Islet precursor cell (in vitro differentiated cells): ENCODE data around the gene CCDC43.
"Not testable (repeated sequence)": the region's sequence is repeated elsewhere in the genome, so short reads cannot be mapped to it uniquely, and the experiment has no call there.

ENCODE experiments used
- DNase-seq: peaks from one replicate; pipeline ENCODE4 v3.0.0-alpha.2; 2018

CCDC43 gene, protein sequence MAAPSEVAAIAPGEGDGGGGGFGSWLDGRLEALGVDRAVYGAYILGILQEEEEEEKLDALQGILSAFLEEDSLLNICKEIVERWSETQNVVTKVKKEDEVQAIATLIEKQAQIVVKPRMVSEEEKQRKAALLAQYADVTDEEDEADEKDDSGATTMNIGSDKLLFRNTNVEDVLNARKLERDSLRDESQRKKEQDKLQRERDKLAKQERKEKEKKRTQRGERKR

DNA sequence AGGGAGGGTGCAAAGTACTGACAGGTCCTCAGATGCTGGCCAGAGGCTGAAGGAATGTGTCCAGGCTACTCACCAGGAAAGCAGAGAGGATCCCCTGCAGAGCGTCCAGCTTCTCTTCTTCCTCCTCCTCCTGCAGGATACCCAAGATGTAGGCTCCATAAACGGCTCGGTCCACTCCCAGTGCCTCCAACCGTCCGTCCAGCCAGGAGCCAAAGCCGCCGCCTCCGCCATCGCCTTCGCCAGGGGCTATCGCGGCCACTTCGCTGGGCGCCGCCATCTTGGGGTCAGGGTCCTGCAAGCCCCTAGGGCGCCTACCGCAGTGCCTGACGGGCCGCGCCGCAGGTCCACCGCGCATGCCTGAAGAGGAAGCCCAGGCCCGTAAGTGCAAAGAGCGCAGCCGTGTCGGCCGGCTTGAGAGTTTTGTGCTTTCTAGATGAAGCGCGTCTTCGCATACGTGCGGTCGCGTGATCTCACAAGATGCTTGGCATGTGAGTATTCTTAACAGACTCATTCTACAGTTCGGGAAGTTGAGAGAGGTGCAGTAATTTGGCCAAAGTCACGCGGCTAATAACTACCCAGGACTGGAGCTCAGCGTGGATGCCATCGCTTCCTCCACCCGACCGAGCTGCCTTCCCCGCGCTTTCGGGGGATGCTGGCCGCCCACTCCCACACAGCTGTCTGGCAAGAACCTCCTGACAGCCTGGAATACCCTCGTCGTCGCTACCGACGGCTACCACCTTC, at the start of gene CCDC43:
TSS of gene CCDC43 (minus strand) at position 300 of the 741 bp plus-strand sequence. CDS start at position 277, 23 bp downstream.
- peak; percentile 99 for DNase-seq

DNA sequence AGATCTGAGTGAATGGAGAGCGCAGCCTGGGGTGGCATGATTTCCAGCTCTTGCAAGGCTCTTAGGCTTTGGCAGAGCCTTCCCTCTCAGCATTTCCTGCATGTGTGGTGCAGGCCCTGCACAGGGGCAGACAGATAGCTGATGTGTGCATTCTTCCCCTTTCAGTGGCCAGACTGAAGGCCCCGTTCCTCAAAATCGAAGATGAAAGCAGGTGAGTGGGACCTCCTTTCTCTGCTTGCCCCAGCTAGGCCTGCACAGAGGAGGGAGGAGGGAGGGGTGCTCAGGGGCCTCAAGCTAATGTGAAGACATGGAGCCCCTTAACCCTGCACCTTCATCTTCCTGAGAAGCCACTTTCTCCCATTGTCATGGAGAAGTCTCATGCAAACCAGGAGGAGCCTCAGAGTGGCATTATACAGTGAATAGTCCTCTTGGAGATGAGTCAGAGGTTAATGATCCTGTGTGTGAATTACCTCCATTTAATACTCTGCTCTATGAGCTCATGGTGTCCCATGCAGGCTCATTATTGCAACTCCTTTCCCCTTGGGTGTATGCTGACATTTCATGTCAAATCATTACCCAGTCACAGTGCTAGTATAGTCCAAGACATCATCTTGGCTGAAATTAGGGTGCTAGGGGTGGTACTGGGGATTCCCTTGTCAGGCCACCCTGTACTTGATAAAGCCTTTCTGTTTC, 48.8 kb upstream of the CCDC43 start:
- no peak for DNase-seq

DNA sequence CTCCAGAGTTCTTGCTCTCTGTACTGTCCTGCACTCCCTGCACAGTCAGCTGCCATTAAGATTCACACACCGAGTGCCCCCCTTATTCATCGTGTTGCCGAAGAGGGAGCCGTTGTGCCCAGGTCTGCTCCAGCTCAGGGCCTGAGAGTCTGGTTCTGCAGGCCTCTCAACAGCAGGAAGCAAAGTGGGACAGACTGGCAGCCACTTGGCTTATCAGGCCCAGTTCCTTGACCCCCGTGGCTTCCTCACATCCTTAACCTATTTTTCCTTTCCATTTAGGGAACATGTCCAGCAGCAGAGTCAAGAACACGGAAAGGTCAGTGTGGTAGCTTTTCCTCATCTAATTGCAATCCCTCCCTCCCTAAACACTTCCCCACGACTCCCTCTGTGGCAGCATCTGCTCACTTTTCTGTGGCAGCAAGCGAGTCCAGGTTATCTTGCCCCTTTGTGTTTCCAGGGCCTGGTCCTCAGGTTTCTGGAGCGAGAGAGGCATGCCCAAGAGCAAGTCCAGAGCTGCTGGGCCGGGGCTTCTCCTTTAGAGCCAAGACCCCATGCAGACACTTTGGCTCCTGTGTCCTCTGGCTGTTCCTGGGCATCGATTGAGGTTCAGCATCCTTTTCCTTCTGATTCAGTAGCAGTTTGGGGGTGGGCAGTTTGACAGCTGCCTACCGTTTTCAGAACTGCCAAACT, 47.1 kb upstream of the CCDC43 start:
- DNase-seq = no peak

DNA sequence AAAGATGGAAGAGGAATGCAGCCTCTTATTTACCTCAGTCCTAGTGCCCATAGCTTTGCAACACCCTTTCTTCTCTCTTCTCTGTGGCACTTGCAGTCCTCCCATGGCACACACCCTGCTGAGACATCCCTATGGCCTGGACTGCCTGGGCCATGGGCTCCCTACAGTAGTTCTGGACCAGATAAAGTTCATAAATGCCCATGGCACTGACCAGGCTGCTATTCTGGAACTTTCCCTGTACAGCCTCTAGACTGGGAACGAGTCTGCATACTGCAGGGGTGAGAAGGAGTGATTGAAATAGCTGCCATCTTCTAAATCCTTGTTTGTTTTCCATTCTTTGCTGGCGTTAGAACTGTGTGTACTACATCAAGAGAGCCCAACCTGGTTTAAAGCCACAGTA, 44.7 kb upstream of the CCDC43 start:
- no peak for DNase-seq

DNA sequence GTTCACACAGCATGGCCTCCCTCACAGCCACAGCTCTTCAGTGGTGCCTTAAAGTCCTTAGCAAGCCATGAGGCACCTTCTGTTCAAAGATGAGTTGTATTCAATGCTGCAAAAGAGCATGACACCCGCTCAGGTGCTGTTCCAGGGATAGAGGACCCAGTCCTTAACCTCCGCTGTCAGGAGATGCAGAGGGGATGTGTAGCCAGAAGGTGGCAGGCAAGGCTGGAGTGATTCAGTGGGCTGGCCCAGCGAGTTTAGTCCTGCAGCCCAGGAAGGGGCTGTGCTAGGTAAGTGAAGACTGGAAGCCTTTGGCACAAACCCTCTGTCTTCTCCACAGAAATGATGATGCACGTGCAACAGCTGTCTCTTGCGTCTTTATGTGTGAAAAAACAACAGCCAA, 44.2 kb upstream of the CCDC43 start:
- DNase-seq = peak; percentile 87

DNA sequence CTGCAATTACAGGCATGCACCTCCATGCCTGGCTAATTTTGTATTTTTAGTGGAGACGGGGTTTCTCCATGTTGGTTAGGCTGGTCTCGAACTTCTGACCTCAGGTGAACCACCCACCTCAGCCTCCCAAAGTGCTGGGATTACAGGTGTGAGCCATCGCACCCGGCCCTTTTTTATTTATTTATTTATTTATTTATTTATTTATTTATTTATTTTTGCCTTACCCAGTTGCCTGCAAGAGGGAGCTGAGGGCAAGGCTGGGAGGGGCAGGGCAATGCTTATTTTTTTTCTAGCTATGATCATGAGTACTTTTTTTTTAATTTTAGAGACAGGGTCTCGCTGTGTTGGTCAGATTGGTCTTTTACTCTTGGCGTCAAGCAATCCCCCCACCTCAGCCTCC, 36.5 kb upstream of the CCDC43 start:
- not testable (repeated sequence) for DNase-seq

DNA sequence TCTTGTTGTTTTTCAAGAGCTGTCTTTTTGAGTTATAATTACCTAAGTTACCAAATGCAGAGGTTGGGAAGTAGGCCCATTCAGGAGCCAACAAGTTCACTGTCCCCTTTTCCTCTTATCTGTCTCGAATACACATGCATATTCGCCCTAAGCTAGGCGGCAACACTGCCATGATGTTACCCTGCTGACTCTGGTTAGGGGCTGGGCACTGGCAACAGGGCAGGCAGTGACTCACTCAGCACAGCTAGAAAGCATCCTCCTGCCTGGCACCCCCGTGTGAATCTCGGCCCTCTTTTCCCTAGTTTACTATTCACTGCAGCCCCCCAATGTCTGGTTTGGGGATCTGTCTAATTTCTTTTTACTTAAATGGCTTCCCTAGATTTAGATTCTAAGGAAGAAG, 32.7 kb upstream of the CCDC43 start:
- no peak for DNase-seq

DNA sequence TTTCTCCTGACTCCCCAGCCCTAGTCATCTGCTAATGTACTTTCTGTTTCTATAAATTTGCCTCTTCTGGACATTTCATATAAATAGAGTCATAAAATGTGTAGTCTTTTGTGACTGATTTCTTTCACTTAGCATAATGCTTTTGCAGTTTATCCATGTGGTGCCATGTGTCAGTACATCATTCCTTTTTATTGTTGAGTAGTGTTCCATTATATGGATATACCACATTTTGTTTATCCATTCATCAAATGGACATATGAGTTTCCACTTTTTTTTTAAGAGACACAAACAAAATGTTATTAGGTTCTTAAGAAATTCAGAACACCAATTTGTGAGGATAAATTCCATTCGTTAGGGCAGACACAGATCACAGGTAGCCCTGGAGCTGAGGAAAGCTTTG, 29.9 kb upstream of the CCDC43 start:
- DNase-seq = no peak

DNA sequence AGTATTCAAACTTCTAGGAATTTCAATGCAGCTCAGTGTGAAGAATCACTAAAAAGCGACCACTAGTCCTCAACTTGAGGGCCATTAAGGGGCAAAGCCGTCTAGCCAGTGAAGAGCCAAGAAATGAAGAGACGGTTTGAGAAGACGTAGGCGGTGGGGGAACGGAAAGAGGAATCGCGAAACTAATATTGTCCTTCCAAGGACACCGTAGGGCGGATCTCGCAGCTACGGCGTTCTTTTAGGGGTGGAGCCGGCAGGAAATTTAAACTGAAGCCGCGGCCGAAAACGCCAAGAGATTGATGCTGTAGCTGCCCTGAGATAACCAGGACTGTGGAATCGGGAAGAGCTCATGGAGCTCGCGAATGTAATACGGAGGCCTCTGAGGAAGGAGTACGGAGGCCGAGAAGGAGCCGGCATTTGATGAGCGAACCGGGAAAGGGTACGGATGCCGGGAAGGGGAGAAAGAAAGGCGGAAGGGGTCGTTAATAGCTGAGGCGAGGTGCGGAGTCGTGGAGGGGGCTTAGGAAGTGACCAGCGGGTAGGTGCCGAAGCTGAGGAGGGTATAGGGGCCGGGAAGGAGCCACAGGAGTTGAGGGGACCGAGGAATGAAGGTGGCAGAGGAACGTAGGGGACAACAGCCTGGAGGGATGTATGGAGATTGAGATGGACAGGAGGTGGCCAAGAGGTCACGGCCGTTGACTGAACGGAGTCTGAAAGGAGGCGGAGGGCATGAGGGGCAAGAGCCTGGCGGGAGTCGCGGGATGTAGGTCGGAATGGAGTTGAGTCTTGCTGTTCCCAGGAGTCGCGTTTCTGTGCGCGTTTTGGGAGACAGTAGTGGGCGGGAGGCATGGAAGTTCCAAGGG, 19.1 kb upstream of the CCDC43 start, which contains the start of gene DBF4B:
TSS of gene DBF4B (plus strand) at position 265 of the 863 bp plus-strand sequence. CDS start at position 421, 156 bp downstream.
- peak; percentile 92 for DNase-seq

DNA sequence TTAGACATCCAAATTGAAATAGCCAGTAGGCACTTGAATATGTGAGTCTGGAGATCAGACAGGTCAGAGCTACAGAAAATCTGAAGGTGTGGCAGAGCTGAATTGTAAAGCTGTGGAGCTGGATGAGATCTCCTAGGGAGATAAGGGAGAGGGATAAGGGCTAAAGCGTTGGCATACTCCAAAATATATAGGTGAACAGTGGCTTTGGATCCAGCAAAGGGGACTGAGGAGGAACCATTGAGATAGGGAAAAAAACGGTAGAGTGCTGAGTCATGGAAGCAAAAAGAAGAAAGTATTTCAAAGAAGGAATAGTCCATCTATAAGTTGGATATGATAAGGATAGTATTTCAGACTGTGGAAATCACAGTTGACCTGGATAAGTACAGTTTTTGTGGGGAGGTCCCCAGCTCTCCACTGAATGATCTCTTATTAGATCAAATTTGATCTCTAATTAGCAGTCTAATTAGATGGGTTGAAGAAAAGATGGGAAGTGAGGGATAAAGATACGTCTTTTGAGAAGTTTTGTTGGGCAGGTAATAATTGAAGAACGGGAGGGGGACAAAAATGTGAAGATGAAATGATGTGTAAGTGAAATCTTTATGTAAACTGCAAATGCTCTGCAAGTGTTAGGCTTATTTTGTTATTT, 18.3 kb upstream of the CCDC43 start:
- no peak for DNase-seq

DNA sequence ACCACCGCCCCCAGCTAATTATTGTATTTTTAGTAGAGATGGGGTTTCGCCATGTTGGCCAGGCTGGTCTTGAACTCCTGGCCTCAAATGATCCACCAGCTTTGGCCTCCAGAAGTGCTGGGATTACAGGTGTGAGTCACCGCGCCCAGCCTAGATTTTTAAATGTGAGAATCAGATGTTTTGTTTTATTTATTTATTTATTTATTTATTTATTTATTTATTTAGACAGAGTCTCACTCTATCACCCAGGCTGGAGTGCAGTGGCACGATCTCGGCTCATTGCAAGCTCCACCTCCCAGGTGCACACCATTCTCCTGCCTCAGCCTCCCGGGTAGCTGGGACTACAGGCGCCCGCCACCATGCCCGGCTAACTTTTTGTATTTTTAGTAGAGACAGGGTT, 10.7 kb upstream of the CCDC43 start:
- DNase-seq = peak; percentile 7

DNA sequence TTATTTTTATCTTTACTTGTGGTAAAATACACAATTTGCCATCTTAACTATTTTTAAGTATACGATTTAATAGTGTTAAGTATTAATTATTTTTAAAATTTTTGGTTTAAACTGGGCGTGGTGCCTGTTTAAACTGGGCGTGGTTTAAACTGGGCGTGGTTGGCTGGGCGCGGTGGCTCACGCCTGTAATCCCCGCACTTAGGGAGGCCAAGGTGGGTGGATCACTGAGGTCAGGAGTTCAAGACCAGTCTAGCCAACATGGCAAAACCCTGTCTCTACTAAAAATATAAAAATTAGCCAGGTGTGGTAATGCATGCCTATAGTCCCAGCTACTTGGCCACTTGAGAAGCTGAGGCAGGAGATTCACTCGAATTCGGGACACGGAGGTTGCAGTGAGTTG, 4.0 kb upstream of the CCDC43 start:
- DNase-seq = no peak

DNA sequence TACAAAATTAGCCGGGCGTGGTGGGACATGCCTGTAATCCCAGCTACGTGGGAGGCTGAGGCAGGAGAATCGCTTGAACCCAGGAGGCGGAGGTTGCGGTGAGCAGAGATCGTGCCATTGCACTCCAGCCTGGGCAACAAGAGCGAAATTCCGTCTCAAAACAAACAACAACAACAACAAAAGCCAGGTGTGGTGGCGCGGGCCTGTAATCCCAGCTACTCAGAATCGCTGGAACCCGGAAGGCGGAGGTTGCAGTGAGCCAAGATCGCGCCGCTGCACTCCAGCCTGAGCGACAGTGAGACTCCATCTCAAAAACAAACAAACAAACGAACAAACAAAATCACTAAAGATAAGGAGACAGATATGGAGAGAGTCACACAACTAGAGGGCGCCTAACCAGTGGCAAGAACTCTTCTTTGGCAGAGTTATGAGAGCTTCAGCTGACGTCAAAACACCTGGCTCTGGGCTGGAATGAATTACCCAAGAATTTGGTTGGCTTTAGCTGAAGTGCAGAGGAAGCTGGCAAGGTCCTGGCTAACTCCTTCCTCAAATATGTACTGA, 1.2 kb upstream of the CCDC43 start:
- DNase-seq = peak; percentile 67

DNA sequence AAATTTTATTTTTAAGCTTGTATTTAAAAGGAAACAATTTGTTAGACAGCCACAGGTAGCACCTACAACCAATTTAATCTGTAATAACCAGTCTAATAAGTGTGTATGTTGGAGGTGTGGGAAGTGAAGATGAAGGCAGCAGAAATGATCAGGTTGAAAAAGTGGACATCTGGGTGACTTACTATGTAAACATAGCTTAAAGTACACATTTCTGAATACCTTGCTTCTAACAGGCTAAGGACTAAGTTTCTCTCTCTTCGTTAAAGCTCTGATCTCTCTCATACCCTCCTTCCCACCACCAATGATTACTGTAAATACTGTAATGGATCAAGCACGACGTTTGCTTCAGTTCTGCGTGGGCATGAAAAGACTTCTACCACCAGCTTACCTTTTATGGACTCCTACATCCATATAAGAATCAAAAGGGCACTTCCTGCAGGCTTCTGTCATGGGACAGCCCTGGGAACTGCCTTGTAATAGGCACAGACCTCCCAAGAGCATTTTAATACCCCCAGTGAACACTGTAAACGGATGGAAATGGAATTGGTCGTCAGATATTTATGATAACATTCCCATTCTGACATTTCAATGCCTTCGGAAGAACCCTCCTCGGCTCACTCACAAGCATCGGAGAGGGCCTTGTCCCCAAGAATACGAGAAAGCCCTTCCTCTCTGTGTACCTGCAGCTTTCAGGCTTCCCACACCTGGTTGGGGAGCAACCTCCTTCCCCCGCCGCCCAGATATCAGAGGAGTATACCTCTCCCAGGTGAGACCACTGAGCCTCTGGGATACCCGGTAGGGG, 700 bp downstream of the CCDC43 start:
- no peak for DNase-seq

DNA sequence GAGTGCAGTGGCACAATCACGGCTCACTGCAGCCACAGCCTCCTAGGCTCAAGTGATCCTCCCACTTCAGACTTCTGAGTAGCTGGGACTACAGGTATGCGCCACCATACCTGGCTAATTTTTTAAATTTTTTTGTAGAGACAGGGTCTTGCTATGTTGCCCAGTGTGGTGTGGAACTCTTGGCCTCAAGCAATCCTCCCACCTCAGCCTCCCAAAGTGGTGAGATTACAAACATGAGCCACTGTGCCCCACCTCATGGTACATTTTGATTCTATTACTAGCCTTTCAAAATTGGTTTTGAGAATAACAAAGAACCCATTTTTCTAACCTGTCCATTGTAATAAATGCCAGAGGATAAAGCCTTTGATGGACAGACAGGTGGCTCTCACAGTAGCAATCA, 1.4 kb downstream of the CCDC43 start:
- peak; percentile 16 for DNase-seq

DNA sequence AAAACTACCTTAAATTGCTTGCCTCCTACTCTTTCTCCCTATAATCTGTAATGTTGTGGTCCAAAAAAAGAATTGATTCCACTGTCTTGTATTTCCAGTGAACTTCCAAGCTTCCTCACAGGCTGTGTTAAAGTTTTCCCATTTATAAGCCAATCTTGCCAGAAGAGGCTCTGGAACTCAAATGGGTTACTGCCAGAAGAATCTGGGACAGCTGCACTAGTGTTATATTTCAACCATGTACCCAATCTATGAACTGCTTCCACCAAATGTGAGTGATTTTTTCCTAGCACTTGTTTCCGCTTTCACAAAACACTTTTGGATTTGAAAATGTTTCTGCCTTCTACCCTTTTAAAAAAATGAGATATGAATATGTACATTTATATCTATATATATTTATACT, 1.8 kb downstream of the CCDC43 start:
- no peak for DNase-seq

DNA sequence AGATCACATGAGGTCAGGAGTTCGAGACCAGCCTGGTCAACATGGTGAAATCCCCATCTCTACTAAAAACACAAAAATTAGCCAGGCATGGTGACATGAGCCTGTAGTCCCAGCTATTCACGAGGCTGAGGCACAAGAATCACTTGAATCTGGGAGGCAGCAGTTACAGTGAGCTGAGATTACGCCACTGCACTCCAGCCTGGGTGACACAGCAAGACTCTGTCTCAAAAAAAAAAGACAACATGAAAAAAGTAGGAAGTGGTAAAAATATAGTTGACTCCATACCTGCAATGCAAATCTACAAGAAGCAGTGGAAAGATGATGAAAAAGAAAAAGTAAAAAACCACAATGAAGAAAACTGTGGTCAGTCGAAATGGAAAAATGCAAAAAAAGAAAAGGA, 6.3 kb downstream of the CCDC43 start:
- DNase-seq = not testable (repeated sequence)

DNA sequence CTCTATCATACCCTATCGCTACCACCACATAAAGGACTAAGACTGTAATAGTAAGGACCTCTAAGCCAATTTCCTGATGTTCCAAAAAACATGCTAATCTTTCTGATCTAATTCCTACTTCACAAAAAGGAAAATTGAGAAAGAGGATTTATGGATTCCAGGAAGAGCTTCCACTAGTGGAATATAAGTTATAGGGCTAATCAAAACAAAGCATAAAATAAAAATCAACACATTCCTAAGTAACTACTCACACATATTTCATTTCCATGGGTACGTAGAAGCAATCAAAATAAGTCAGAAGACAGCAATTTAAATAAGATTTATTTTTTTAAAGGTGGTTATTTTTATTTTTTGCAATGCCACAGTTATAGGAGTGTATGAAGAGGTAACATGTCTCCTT, 12.4 kb downstream of the CCDC43 start:
- no peak for DNase-seq

DNA sequence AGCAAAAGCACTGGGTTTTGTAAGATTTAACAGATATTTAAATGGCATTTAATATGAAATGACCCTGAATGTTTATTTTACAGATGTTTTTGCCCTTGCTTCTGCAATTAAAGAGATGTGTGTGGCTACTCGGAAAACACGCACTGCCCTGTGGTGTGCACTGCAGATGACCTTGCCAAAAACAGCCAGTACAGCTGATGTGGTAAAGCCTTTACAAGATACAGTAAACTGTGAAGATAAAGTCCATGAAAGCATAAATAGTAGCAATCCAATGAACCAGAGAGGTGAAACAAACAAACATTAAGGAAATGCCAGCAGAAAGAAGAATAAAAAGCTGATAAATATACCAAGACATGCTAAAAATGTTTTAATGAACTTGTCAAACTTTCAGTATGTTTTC, 15.7 kb downstream of the CCDC43 start:
- DNase-seq = no peak

DNA sequence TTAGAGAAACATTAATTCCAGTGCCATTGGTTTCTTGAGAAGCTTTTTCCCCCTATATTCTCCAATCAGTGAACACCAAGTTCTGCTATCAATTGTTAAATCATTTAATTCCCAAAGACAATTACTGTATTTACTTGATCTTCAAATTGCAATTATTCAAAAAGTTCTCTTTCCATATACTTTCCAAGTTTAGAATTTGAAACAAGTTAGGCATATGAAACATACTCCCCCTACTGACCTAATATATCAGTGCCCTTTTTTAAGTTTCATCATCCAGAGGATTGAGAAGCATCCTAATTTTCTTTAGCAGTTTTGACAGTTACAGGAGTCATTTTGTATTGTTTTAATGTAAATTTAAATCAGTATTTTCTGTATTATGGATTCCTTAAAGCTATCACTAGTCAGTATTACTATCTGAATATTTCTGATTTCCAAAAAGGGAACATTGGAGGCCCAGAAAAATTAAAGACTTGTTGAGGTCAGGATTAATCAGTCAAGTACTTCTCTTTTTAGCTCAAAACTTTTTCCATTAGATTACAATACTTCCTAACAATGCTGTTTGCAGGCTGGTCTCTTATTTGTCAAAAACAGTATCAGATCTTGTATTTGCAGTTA, 17.0 kb downstream of the CCDC43 start:
- no peak for DNase-seq
